ENCODE results near the gene PDXDC1.
"Not testable (repeated sequence)": the region's sequence is repeated elsewhere in the genome, so short reads cannot be mapped to it uniquely, and the experiment has no call there.

Gene PDXDC1

DNA sequence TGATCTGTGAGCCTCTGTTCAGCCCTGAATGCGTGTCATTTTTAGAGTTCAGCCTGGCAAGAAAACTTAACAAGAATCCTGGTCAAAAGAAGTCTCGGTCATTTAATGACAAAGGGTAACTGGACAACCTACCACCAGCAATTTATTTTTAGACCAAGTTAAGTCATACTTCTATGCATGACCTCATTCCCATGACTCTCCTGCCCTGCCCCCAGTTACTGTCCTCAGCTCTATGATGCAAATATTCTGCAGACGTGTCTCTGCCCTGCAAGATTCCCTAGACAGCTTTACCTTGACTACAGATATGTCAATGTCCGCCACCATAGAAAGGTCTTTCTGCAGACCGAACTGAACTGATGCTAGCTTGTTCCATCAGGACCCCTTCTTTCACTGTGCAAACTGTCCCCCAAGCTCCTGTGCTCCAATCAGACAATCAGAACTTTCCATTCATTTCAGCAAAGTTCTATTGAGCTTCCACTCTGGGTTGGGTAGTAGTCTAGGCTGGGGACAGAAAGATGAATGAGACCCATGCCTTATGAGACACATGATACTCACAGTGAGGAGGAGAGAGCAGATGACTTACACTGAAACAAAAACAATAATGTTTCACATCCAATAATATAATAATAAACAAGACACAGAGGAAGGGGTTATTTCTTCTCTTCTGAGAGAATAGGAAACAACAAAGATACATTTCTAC, 194.3 kb downstream of the PDXDC1 start:
- not testable (repeated sequence) for DNase-seq

DNA sequence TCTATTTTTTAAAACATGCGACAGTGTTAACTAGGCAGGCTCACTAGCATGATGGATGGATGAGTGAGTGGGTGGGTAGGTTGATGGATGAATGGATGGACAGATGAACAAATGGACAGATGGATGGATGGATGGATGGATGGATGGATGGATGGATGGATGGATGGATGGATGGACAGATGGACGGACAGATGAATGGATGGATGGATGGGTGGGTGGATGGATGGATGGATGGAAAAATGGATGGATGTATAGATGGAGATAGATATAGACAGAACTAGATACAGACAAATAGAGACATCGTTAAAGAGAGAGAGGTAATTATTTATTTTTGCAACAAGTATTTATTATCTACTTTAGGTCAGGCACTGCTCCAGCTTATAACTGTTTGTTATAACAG, 205.1 kb downstream of the PDXDC1 start:
- DNase-seq: not testable (repeated sequence)

DNA sequence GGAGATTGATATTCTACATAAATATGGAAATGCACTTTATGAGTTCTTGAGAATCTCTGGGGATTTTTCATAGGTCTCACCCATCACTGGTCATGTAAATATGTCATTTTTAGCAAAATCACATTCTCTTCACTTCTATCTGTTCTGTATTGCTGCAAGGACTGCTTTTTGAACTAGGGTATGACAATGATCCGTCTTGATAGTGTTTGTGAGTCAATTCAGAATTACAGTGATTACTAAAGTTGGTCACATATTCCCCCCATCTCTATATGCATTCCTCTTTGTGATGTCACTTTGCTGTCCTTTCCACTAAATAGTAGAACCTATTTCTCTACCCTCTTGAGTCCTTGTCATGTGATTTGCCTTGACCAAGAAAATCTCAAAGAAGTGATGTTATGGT, 206.1 kb downstream of the PDXDC1 start:
- DNase-seq: not testable (repeated sequence)

DNA sequence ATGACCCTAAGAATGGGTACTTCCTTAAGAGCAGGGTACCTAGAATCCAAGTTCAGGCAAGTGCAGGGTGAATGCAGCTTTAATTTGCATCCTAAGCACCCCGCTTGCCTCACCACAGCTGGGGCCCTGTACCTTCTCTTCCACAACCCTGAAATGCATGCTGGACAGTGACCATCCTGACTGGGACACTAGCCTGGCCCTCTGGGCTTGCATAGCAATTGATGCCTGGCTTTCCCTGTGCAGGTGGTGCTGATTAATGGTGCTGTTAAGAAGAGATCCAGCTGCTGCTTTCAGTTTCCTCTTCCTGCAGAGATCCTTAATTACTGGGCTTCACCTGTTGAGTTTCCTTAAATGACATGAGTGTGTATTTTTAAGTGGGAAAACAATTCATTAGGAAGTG, 209.2 kb downstream of the PDXDC1 start:
- DNase-seq: not testable (repeated sequence)

Measured in erythroblast (primary cell).